Mesothelial cell of epicardium (in vitro differentiated cells): ENCODE results near the gene ARID2. TPM values are rescaled to one million over a fixed set of nuclear protein-coding genes. Genes with fewer than 3 reads are reported as not detected.
A peak's percentile ranks its signal among the peaks of the same experiment; 100 is the strongest.

Experiments
- DNase-seq, 2 experiments: peaks; one replicate each; pipeline ENCODE4 v3.0.0; 2021; ENCODE audit warnings: low spot score in 2 of 2; ENCODE audit not compliant: unreplicated experiment in 2 of 2
- H3K27ac Mint-ChIP-seq: 2 replicates; pipeline ENCODE4 v1.8.0; 2021; ENCODE audit warnings: mixed read lengths
- H3K27me3 Mint-ChIP-seq: 2 replicates; pipeline ENCODE4 v1.8.0; 2021; ENCODE audit warnings: low read depth, mixed read lengths
- H3K36me3 Mint-ChIP-seq: 2 replicates; pipeline ENCODE4 v1.8.0; 2021; ENCODE audit warnings: mixed read lengths
- H3K4me1 Mint-ChIP-seq: 2 replicates; pipeline ENCODE4 v1.8.0; 2021; ENCODE audit warnings: mixed read lengths
- H3K4me3 Mint-ChIP-seq: 2 replicates; pipeline ENCODE4 v1.8.0; 2021; ENCODE audit warnings: mild to moderate bottlenecking, moderate library complexity, mixed read lengths
- H3K9me3 Mint-ChIP-seq: 2 replicates; pipeline ENCODE4 v1.8.0; 2021; ENCODE audit warnings: mixed read lengths
- CTCF ChIP-seq: fragments of 200-600 bp; sonication (generic); IDR thresholded peaks from one replicate; pipeline ENCODE4 v1.5.0; 2021; ENCODE audit warnings: antibody characterized with exemption; ENCODE audit not compliant: unreplicated experiment
- total RNA-seq: library from RNA; stranded (reverse); gene quantifications from 3 replicates; pipeline ENCODE4 v1.2.1, GENCODE V29; 2021

Gene ARID2
- total RNA-seq, 1 donor from 2014 or later: 67.1 TPM

GRCh38 chr12:45730084-45730347 is 510 bp downstream of the ARID2 start:
- no peaks in the 10 kb centered on the region for H3K27me3 Mint-ChIP-seq
- peaks cover 29% of the 10 kb centered on the region for H3K4me1 Mint-ChIP-seq
- H3K27ac Mint-ChIP-seq: peak overlapping the region; percentile 100
- DNase-seq: no peak
- no peaks in the 10 kb centered on the region for H3K9me3 Mint-ChIP-seq
- peaks cover 5% of the 10 kb centered on the region for H3K36me3 Mint-ChIP-seq
- TF ChIP-seq CTCF: no peak
- peak overlapping the region; percentile 98 for H3K4me3 Mint-ChIP-seq

- H3K4me3 Mint-ChIP-seq: peak overlapping the region; percentile 98
- peaks cover 24% of the 10 kb centered on the region for H3K4me1 Mint-ChIP-seq
- H3K27me3 Mint-ChIP-seq: no peaks in the 10 kb centered on the region
- H3K36me3 Mint-ChIP-seq: peaks cover 10% of the 10 kb centered on the region
- peak overlapping the region; percentile 95 for H3K27ac Mint-ChIP-seq
- no peak for TF ChIP-seq CTCF
- peak; percentile 28 to 53 for DNase-seq
- no peaks in the 10 kb centered on the region for H3K9me3 Mint-ChIP-seq
Observed at GRCh38 chr12:45730348-45731189, 1.1 kb downstream of the ARID2 start.

GRCh38 chr12:45731190-45731775 is 1.8 kb downstream of the ARID2 start:
- no peak for TF ChIP-seq CTCF
- H3K4me1 Mint-ChIP-seq: peaks cover 23% of the 10 kb centered on the region
- H3K9me3 Mint-ChIP-seq: no peaks in the 10 kb centered on the region
- DNase-seq: no peak
- peak overlapping the region; percentile 95 for H3K27ac Mint-ChIP-seq
- H3K27me3 Mint-ChIP-seq: no peaks in the 10 kb centered on the region
- H3K4me3 Mint-ChIP-seq: peak overlapping the region; percentile 77
- peaks cover 13% of the 10 kb centered on the region for H3K36me3 Mint-ChIP-seq

- DNase-seq: no peak
- peak overlapping the region; percentile 80 for H3K27ac Mint-ChIP-seq
- TF ChIP-seq CTCF: no peak
- peak overlapping the region; percentile 50 for H3K4me3 Mint-ChIP-seq
- no peaks in the 10 kb centered on the region for H3K27me3 Mint-ChIP-seq
- peaks cover 9% of the 10 kb centered on the region for H3K9me3 Mint-ChIP-seq
- H3K4me1 Mint-ChIP-seq: peaks cover 23% of the 10 kb centered on the region
- H3K36me3 Mint-ChIP-seq: peaks cover 22% of the 10 kb centered on the region
Observed at GRCh38 chr12:45732250-45732649, 2.7 kb downstream of the ARID2 start.

- peak overlapping the region; percentile 26 for H3K4me3 Mint-ChIP-seq
- H3K9me3 Mint-ChIP-seq: peaks cover 14% of the 10 kb centered on the region
- H3K27ac Mint-ChIP-seq: peak overlapping the region; percentile 79
- H3K27me3 Mint-ChIP-seq: no peaks in the 10 kb centered on the region
- peaks cover 27% of the 10 kb centered on the region for H3K36me3 Mint-ChIP-seq
- TF ChIP-seq CTCF: no peak
- DNase-seq: no peak
- peaks cover 23% of the 10 kb centered on the region for H3K4me1 Mint-ChIP-seq
Observed at GRCh38 chr12:45732936-45733335, 3.4 kb downstream of the ARID2 start.
